ENCODE results near the gene COG5.

DNA sequence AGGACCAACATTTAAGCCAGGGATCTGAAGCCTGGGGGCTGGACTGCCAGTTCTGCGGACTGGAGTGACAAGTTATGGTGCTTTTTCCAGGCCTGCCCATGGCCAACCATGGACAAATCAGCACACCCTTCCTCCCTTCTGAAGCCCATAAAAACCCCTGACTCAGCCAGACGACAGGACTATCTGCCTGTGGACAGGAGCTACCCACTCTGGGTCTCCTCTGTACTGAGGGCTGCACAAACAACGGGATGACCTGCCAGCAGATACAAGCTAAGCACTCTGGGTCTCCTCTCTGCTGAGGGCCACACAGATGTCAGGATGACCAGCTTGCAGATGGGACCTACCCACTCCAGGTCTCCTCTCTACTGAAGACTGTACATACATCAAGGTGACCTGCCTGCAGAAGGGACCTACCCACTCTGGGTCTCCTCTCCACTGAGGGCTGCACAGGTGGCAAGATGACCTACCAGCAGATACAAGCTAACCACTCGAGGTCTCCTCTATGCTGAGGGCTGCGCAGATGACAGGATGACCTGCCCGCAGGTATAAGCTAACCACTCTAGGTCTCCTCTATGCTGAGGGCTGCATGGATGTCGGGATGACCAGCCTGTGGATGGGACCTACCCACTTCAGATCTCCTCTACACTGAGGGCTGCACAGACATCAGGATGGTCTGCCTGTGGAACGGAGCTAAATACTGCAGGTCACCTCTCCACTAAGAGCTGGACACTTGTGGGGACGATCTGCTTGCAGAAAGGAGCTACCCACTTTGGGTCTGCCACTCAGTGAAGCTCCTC, 204.0 kb downstream of the COG5 start:
- TF ChIP-seq, protein P1, sequence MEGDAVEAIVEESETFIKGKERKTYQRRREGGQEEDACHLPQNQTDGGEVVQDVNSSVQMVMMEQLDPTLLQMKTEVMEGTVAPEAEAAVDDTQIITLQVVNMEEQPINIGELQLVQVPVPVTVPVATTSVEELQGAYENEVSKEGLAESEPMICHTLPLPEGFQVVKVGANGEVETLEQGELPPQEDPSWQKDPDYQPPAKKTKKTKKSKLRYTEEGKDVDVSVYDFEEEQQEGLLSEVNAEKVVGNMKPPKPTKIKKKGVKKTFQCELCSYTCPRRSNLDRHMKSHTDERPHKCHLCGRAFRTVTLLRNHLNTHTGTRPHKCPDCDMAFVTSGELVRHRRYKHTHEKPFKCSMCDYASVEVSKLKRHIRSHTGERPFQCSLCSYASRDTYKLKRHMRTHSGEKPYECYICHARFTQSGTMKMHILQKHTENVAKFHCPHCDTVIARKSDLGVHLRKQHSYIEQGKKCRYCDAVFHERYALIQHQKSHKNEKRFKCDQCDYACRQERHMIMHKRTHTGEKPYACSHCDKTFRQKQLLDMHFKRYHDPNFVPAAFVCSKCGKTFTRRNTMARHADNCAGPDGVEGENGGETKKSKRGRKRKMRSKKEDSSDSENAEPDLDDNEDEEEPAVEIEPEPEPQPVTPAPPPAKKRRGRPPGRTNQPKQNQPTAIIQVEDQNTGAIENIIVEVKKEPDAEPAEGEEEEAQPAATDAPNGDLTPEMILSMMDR (IDR thresholded peaks at IDR 0.05) = no peak
- no peak for TF ChIP-seq POLR2A (IDR thresholded peaks at IDR 0.05)
